ENCODE measurements around the gene AHSG. TPM values are rescaled to one million over a fixed set of nuclear protein-coding genes. Genes with fewer than 3 reads are reported as not detected.

Gene AHSG
- total and polyA plus RNA-seq, 4 donors, result 0.03 to 0.92 (median 0.20) TPM; not detected in 1

DNA sequence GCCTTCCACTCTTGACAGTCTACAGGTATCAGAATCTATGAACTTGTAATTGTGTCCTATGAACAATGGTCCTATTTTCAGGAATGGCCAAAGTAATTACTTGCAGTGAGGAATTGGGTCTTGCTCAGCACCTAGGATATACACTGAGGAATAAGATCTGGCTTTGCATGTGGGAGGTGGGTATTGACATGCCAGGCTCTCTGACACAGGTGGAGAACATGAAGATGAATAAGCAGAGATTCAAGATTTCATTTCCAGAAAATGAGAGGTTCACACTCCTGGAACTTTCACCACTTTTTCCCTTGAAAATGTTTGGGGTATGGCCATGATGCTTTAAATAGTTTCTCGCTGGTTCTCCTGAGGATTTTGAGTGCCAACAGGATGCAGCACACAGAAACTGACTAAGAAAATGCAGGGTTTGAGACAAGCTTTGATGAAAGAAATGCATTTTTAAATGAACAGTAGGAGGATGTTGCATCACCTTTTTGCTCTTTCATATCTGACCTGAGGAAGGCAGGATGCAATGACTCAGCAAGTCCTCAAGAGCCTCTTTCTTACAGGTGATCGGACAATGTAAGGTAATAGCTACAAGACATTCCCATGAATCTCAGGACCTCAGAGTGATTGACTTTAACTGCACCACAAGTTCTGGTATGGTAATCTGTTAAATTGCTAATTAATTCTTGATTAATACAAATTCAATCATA is 56.7 kb downstream of the AHSG start:
- Histone ChIP-seq H3K9ac (ENCODE audit: insufficient read depth in 1 of 2, low read length in 2 of 2) (no peak overlapping the region), H3K27me3 (ENCODE audit: control insufficient read depth in 3 of 3, insufficient read depth in 3 of 3, low read length in 2 of 3) (peaks cover 0 to 4% (median 0%) of the 10 kb centered on the region in 3 donors), H3K27ac (ENCODE audit: low read depth in 1 of 2, low read length in 1 of 2) (no peak overlapping the region), H3K4me1 (ENCODE audit: control insufficient read depth in 5 of 5, insufficient read depth in 5 of 5, low read length in 5 of 5) (no peaks in the 10 kb centered on the region), H3K9me3 (ENCODE audit: control insufficient read depth in 4 of 4, insufficient read depth in 3 of 4, low read length in 3 of 4) (no peaks in the 10 kb centered on the region), H3K36me3 (ENCODE audit: control insufficient read depth in 4 of 4, insufficient read depth in 4 of 4, low read length in 4 of 4) (no peaks in the 10 kb centered on the region), H3K4me3 (no peak overlapping the region)
- 75 to 90% methylated on average over 2 of the region's 2 CpGs for WGBS, 2 donors
- DNase-seq (no peak), ATAC-seq (ENCODE audit: insufficient read depth, low FRiP score) (no peak)
- TF ChIP-seq, protein P1, sequence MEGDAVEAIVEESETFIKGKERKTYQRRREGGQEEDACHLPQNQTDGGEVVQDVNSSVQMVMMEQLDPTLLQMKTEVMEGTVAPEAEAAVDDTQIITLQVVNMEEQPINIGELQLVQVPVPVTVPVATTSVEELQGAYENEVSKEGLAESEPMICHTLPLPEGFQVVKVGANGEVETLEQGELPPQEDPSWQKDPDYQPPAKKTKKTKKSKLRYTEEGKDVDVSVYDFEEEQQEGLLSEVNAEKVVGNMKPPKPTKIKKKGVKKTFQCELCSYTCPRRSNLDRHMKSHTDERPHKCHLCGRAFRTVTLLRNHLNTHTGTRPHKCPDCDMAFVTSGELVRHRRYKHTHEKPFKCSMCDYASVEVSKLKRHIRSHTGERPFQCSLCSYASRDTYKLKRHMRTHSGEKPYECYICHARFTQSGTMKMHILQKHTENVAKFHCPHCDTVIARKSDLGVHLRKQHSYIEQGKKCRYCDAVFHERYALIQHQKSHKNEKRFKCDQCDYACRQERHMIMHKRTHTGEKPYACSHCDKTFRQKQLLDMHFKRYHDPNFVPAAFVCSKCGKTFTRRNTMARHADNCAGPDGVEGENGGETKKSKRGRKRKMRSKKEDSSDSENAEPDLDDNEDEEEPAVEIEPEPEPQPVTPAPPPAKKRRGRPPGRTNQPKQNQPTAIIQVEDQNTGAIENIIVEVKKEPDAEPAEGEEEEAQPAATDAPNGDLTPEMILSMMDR (IDR thresholded peaks at IDR 0.05; ENCODE audit: control extremely low read depth, extremely low read depth), result no peak

DNA sequence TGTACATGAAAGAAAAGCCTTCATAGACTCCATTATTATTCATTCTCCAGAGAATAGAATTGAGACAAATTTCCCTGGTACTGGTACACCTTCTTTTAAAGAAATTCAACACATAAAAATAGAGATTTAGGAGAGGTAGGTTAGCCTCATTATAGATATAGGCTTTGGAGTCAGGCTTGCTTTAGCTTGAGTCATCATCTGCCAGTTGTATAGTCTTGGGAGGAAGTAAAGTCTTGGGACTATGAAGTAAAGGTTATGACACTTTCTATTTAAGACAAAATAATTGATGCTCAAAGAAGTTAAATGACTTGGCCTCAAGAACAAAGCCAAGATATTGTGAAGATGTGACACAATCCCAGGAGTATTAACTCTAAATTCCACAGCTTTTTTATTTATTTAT is 57.3 kb downstream of the AHSG start:
- ATAC-seq (ENCODE audit: insufficient read depth, low FRiP score) (no peak), DNase-seq (no peak)
- peaks cover 0 to 3% (median 0%) of the 10 kb centered on the region in 3 donors for H3K27me3 ChIP-seq (ENCODE audit: control insufficient read depth in 3 of 3, insufficient read depth in 3 of 3, low read length in 2 of 3)
- no peak overlapping the region for H3K4me3 ChIP-seq
- no peak overlapping the region for H3K27ac ChIP-seq (ENCODE audit: low read depth in 1 of 2, low read length in 1 of 2)
- TF ChIP-seq, protein P1 (IDR thresholded peaks at IDR 0.05; ENCODE audit: control extremely low read depth, extremely low read depth), result no peak
- H3K9me3 ChIP-seq (ENCODE audit: control insufficient read depth in 4 of 4, insufficient read depth in 3 of 4, low read length in 3 of 4), result no peaks in the 10 kb centered on the region
- H3K36me3 ChIP-seq (ENCODE audit: control insufficient read depth in 4 of 4, insufficient read depth in 4 of 4, low read length in 4 of 4), result no peaks in the 10 kb centered on the region
- H3K4me1 ChIP-seq (ENCODE audit: control insufficient read depth in 5 of 5, insufficient read depth in 5 of 5, low read length in 5 of 5), result no peaks in the 10 kb centered on the region
- no peak overlapping the region for H3K9ac ChIP-seq (ENCODE audit: insufficient read depth in 1 of 2, low read length in 2 of 2)

Small RNAs within 50 kb of the gene (small RNA-seq; reads per million reads assigned to genes)
- not detected for gene RF00017 (ENCODE audit: low replicate concordance)

Other genes with a start within 250 kb of the AHSG start
- gene CRYGS, start 68.7 kb upstream of the AHSG start, total RNA-seq, result 1 to 10 TPM; 2.5 to 3.2 TPM
- 1 to 10 TPM; 1.2 to 5.8 TPM for gene CRYGS, start 68.7 kb upstream of the AHSG start, polyA plus RNA-seq
- gene TBCCD1, start 45.7 kb upstream of the AHSG start, total RNA-seq, result 10 to 100 TPM in 1 of 2 donors, 1 to 10 TPM in 1; 9.4 to 17.3 TPM
- gene TBCCD1, start 45.7 kb upstream of the AHSG start, polyA plus RNA-seq, result 1 to 10 TPM; 3.2 to 5.5 TPM
- gene DNAJB11, start 42.3 kb upstream of the AHSG start, total RNA-seq, result 10 to 100 TPM; 46.1 to 57.6 TPM
- gene DNAJB11, start 42.3 kb upstream of the AHSG start, polyA plus RNA-seq, result 100 to 1,000 TPM in 1 of 2 donors, 10 to 100 TPM in 1; 48.3 to 109 TPM
- gene FETUB, start 27.3 kb downstream of the AHSG start, total RNA-seq, result not detected
- gene FETUB, start 27.3 kb downstream of the AHSG start, polyA plus RNA-seq, result not detected
- gene HRG, start 53.0 kb downstream of the AHSG start, total RNA-seq, result under 1 TPM in 1 of 2 donors, not detected in 1; 0.15 TPM
- gene HRG, start 53.0 kb downstream of the AHSG start, polyA plus RNA-seq, result not detected
- gene KNG1, start 104.3 kb downstream of the AHSG start, total RNA-seq, result under 1 TPM; 0.15 to 0.23 TPM
- gene KNG1, start 104.3 kb downstream of the AHSG start, polyA plus RNA-seq, result under 1 TPM; 0.07 to 0.10 TPM
- gene EIF4A2, start 170.5 kb downstream of the AHSG start, total RNA-seq, result 100 to 1,000 TPM; 235 to 683 TPM
- gene EIF4A2, start 170.5 kb downstream of the AHSG start, polyA plus RNA-seq, result 100 to 1,000 TPM; 252 to 372 TPM
- gene RFC4, start 193.4 kb downstream of the AHSG start, total RNA-seq, result 10 to 100 TPM; 12.2 to 16.9 TPM
- 10 to 100 TPM; 12.9 to 13.7 TPM for gene RFC4, start 193.4 kb downstream of the AHSG start, polyA plus RNA-seq
- gene ADIPOQ, start 229.7 kb downstream of the AHSG start, total RNA-seq, result under 1 TPM in 1 of 2 donors, not detected in 1; 0.09 TPM
- gene ADIPOQ, start 229.7 kb downstream of the AHSG start, polyA plus RNA-seq, result under 1 TPM in 1 of 2 donors, not detected in 1; 0.01 TPM